SK-N-SH (cell line): ENCODE measurements around the gene FH. TPM values are rescaled to one million over a fixed set of nuclear protein-coding genes. Genes with fewer than 3 reads are reported as not detected.

Source experiments
- CTCF ChIA-PET: fragments of 300-600, 350-600 bp; formaldehyde crosslinking; extraction: SDS; loops from one replicate; lab custom pipeline; 2021; lab: Yijun Ruan, JAX
- POLR2A ChIA-PET: fragments of 350-600 bp; sonication (Branson Sonifier 250); formaldehyde crosslinking; extraction: SDS; loops from one replicate; lab custom pipeline; 2020; ENCODE audit warnings: antibody characterized with exemption, inconsistent platforms; lab: Yijun Ruan, JAX
- DNase-seq: peaks from one replicate; pipeline ENCODE4 v3.0.0; 2012
- H2AFZ ChIP-seq: fragments of 200-600 bp; sonication (generic); 2 replicates; pipeline ENCODE4 v1.8.1; 2016; ENCODE audit warnings: antibody characterized with exemption, mild to moderate bottlenecking, low read depth
- H3F3A ChIP-seq: fragments of 200-600 bp; sonication (generic); replicated peaks from 2 replicates; pipeline ENCODE3; 2016; ENCODE audit warnings: antibody characterized with exemption, mild to moderate bottlenecking; ENCODE audit not compliant: insufficient read depth
- H3K27ac ChIP-seq, 2 experiments: fragments of 200-500 bp in 1 of 2; fragments of 200-600 bp in 1 of 2; sonication (Bioruptor generic) in 1 of 2; sonication (generic), shearing (Covaris generic) in 1 of 2; 2 replicates each; pipeline versions ENCODE4 v1.5.1 to v1.6.1; 2014 to 2016; ENCODE audit warnings: low read depth in 2 of 2, inconsistent platforms in 1 of 2, low read length in 1 of 2, mild to moderate bottlenecking in 1 of 2, mixed read lengths in 1 of 2
- H3K27me3 ChIP-seq: fragments of 200-600 bp; sonication (generic), shearing (Covaris generic); 2 replicates; pipeline ENCODE4 v1.6.1; 2016; ENCODE audit warnings: mixed run types; ENCODE audit not compliant: insufficient read depth
- H3K36me3 ChIP-seq, 2 experiments: fragments of 200-500 bp in 1 of 2; fragments of 200-600 bp in 1 of 2; sonication (Bioruptor generic) in 1 of 2; sonication (generic) in 1 of 2; replicated peaks in 1 of 2; 2 replicates each; pipeline versions ENCODE3 to v1.5.1; 2014 to 2016; ENCODE audit warnings: low read length in 1 of 2, mild to moderate bottlenecking in 1 of 2; ENCODE audit not compliant: insufficient read depth in 2 of 2, control insufficient read depth in 1 of 2
- H3K4me1 ChIP-seq, 2 experiments: fragments of 200-500 bp in 1 of 2; fragments of 200-600 bp in 1 of 2; sonication (Bioruptor generic) in 1 of 2; sonication (generic), shearing (Covaris generic) in 1 of 2; 2 replicates each; pipeline versions ENCODE4 v1.5.1 to v1.6.1; 2014 to 2016; ENCODE audit warnings: low read depth in 1 of 2, low read length in 1 of 2, mixed run types in 1 of 2; ENCODE audit not compliant: insufficient read depth in 2 of 2, control insufficient read depth in 1 of 2
- H3K4me2 ChIP-seq: fragments of 200-600 bp; sonication (generic), shearing (Covaris generic); 2 replicates; pipeline ENCODE4 v1.6.1; 2017; ENCODE audit warnings: mixed run types
- H3K4me3 ChIP-seq, 2 experiments: fragments of 200-500 bp in 1 of 2; fragments of 200-600 bp in 1 of 2; sonication (Bioruptor generic) in 1 of 2; sonication (generic), shearing (Covaris generic) in 1 of 2; 2 replicates each; pipeline versions ENCODE4 v1.5.1 to v1.8.1; 2014 to 2016; ENCODE audit warnings: low read depth in 2 of 2, inconsistent platforms in 1 of 2, low read length in 1 of 2, mild to moderate bottlenecking in 1 of 2, mixed read lengths in 1 of 2, moderate library complexity in 1 of 2
- H3K79me2 ChIP-seq: fragments of 200-600 bp; sonication (generic); 2 replicates; pipeline ENCODE4 v1.8.1; 2017; ENCODE audit warnings: mild to moderate bottlenecking; ENCODE audit not compliant: insufficient read depth
- H3K9ac ChIP-seq: fragments of 200-600 bp; sonication (generic); 2 replicates; pipeline ENCODE4 v1.6.1; 2017; ENCODE audit warnings: mixed run types
- H3K9me2 ChIP-seq: fragments of 200-600 bp; sonication (generic); 2 replicates; pipeline ENCODE4 v1.6.1; 2017; ENCODE audit warnings: mixed run types
- H3K9me3 ChIP-seq: fragments of 200-600 bp; sonication (generic); 2 replicates; pipeline ENCODE4 v1.6.1; 2017; ENCODE audit warnings: mixed run types, mild to moderate bottlenecking, moderate library complexity
- H4K20me1 ChIP-seq: fragments of 200-600 bp; sonication (generic); 2 replicates; pipeline ENCODE4 v1.6.1; 2017; ENCODE audit warnings: mild to moderate bottlenecking, mixed run types; ENCODE audit not compliant: insufficient read depth
- CHD2 ChIP-seq: fragments of 150-350 bp; IDR thresholded peaks from 2 replicates; pipeline ENCODE4 v1.6.1; 2018; ENCODE audit warnings: low read length; ENCODE audit not compliant: partially characterized antibody
- ELF1 ChIP-seq: IDR thresholded peaks from 2 replicates; pipeline ENCODE4 v1.4.0; 2012
- EP300 ChIP-seq, 2 experiments: IDR thresholded peaks; 2 replicates each; pipeline versions ENCODE4 v1.4.0 to v1.6.1; 2012; ENCODE audit warnings: borderline replicate concordance in 1 of 2, low read depth in 1 of 2, low read length in 1 of 2
- EZH2phosphoT487 ChIP-seq: fragments of 200-600 bp; sonication (generic); IDR thresholded peaks from 2 replicates; pipeline ENCODE4 v1.6.1; 2017; ENCODE audit warnings: low read depth, mixed run types, mild to moderate bottlenecking, antibody characterized with exemption, moderate library complexity, borderline replicate concordance
- FOXJ3 ChIP-seq: sonication (generic); formaldehyde crosslinking; IDR thresholded peaks from 2 replicates; pipeline ENCODE4 v1.5.1; 2020; ENCODE audit warnings: mild to moderate bottlenecking, missing genetic modification reagents
- GABPA ChIP-seq: IDR thresholded peaks from 2 replicates; pipeline ENCODE4 v1.4.0; 2012; ENCODE audit warnings: low read depth, mild to moderate bottlenecking
- GATA2 ChIP-seq: sonication (generic); formaldehyde crosslinking; IDR thresholded peaks from 2 replicates; pipeline ENCODE4 v1.5.0; 2020; ENCODE audit warnings: mild to moderate bottlenecking, missing genetic modification reagents
- MAX ChIP-seq: IDR thresholded peaks from 2 replicates; pipeline ENCODE4 v1.4.0; 2012; ENCODE audit warnings: low read depth
- NFIC ChIP-seq: IDR thresholded peaks from 2 replicates; pipeline ENCODE4 v1.4.0; 2012; ENCODE audit warnings: borderline replicate concordance
- PBX3 ChIP-seq: IDR thresholded peaks from 2 replicates; pipeline ENCODE4; 2012
- RCOR1 ChIP-seq: fragments of 150-350 bp; IDR thresholded peaks from 2 replicates; pipeline ENCODE4 v1.6.1; 2017; ENCODE audit warnings: antibody characterized with exemption, low read length
- REST ChIP-seq: IDR thresholded peaks from 2 replicates; pipeline ENCODE4 v1.6.1; 2012; ENCODE audit warnings: mild to moderate bottlenecking, low read depth, low read length, moderate library complexity
- RXRA ChIP-seq: IDR thresholded peaks from 2 replicates; pipeline ENCODE4 v1.4.0; 2012; ENCODE audit warnings: low read depth, mild to moderate bottlenecking, borderline replicate concordance
- SMC3 ChIP-seq: IDR thresholded peaks from 2 replicates; pipeline ENCODE4 v1.6.1; 2012; ENCODE audit warnings: low read depth, low read length, improper control_type of control experiment
- TAF1 ChIP-seq: IDR thresholded peaks from 2 replicates; pipeline ENCODE4 v1.6.1; 2012; ENCODE audit warnings: low read depth, mild to moderate bottlenecking, low read length, moderate library complexity, borderline replicate concordance
- USF1 ChIP-seq: IDR thresholded peaks from 2 replicates; pipeline ENCODE4 v1.4.0; 2012; ENCODE audit warnings: low read depth, borderline replicate concordance
- USF2 ChIP-seq: fragments of 150-350 bp; IDR thresholded peaks from 2 replicates; pipeline ENCODE4 v1.6.1; 2017; ENCODE audit warnings: antibody characterized with exemption, low read length, low read depth, borderline replicate concordance
- WGBS: methylation state at CpG from one replicate; pipeline ENCODE4 v1.1.6; 2017; ENCODE audit warnings: low lambda C conversion rate; 5-methylcytosine and 5-hydroxymethylcytosine counted together
- polyA plus RNA-seq, 3 experiments: library from polyadenylated mRNA; depleted of rRNA; stranded (reverse); fragments of >200 nt; gene quantifications; 2 replicates each; pipeline ENCODE4 v1.2.3, GENCODE V29; 2012

Gene FH
- polyA plus RNA-seq, 1 of the 3 experiments (the other 2 are of a cell fraction): 48.1 TPM

- CTCF ChIA-PET: interaction anchor here (0.9 to 1.1 kb wide), 2 partner anchors 74 to 298 kb away, joined by 3 read pairs; no protein-coding TSS in a partner anchor
- TF ChIP-seq SMC3: no peak
- no peak for TF ChIP-seq RXRA
- TF ChIP-seq MAX: no peak
- TF ChIP-seq NFIC: no peak
- TF ChIP-seq TAF1: no peak
- no peak for TF ChIP-seq FOXJ3
- TF ChIP-seq GATA2: no peak
- no peak for TF ChIP-seq ELF1
- TF ChIP-seq CHD2: no peak
- no peak for TF ChIP-seq PBX3
- TF ChIP-seq EP300 (IDR thresholded peaks at IDR 0.05; ENCODE audit: borderline replicate concordance in 1 of 2, low read depth in 1 of 2, low read length in 1 of 2): no peak
- no peak for TF ChIP-seq EZH2phosphoT487
- no peak for TF ChIP-seq REST
- TF ChIP-seq GABPA: no peak
- TF ChIP-seq RCOR1: no peak
- TF ChIP-seq USF2: no peak
- no peak for TF ChIP-seq USF1
- no peaks in the 10 kb centered on the region for H3K36me3 ChIP-seq
- DNase-seq: no peak
- WGBS: 39% methylated on average over 1 of the region's 1 CpG
- no peaks in the 10 kb centered on the region for H3K79me2 ChIP-seq
- no peak overlapping the region for H3K4me3 ChIP-seq
- H3F3A ChIP-seq: no peaks in the 10 kb centered on the region
- no peaks in the 10 kb centered on the region for H3K9me3 ChIP-seq
- H3K4me2 ChIP-seq: no peak overlapping the region
- no peaks in the 10 kb centered on the region for H4K20me1 ChIP-seq
- no peak overlapping the region for H3K9ac ChIP-seq
- POLR2A ChIA-PET: no interaction called here
- no peaks in the 10 kb centered on the region for H3K9me2 ChIP-seq
- no peak overlapping the region for H3K27ac ChIP-seq
- H3K4me1 ChIP-seq: no peaks in the 10 kb centered on the region; a peak in 1 of 4 replicates
- no peak overlapping the region for H2AFZ ChIP-seq
- no peaks in the 10 kb centered on the region for H3K27me3 ChIP-seq
These were observed 16.7 kb upstream of the FH start for GRCh38 chr1:241536304-241536703.
